ENCODE results near the gene NDOR1.

NDOR1 gene

DNA sequence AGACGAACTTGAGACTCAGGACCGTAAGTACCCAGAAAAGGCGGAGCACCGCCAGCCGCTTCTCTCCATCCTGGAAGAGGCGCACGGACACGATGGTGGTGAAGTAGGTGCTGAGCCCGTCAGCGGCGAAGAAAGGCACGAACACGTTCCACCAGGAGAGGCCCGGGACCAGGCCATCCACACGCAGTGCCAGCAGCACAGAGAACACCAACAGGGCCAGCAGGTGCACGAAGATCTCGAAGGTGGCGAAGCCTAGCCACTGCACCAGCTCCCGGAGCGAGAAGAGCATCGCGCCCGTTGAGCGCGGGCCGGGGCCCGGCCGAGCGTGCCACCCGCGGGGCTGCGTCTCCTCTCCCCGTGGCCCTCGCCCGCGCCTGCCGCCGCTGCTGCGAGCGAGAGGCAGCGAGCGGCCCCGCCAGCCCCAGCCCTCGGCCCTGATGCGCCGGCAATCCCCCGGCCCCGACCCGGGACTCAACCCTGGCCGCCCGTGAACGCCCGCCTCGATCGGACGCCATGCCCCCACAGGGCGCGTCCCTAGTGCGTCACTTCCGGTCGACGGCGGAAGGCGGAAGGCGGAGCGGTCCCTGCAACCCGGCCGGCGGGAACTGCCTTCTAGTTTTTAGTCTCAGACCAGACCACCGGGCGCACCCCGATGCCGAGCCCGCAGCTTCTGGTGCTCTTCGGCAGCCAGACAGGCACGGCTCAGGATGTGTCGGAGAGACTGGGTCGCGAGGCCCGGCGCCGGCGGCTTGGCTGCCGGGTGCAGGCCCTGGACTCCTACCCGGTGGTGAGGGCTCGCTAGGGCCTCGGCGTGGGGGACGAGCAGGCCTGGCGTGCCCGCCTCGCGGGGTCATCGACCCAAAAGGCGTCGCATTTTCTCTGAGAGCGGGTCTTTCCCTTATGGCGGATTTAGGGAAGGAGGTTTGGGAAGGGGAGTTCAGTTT, at the start of gene NDOR1, which contains the start of gene TMEM203:
NDOR1 (plus strand) TSS at position 575 of the 944 bp plus-strand sequence; CDS start at position 653, 78 bp downstream.
TMEM203 (minus strand) TSS at position 523 of the 944 bp plus-strand sequence; CDS start at position 289, 234 bp downstream.
- peak; percentile 82 to 95 for DNase-seq (ENCODE audit: extremely low read depth in 1 of 2, low read depth in 1 of 2)

DNA sequence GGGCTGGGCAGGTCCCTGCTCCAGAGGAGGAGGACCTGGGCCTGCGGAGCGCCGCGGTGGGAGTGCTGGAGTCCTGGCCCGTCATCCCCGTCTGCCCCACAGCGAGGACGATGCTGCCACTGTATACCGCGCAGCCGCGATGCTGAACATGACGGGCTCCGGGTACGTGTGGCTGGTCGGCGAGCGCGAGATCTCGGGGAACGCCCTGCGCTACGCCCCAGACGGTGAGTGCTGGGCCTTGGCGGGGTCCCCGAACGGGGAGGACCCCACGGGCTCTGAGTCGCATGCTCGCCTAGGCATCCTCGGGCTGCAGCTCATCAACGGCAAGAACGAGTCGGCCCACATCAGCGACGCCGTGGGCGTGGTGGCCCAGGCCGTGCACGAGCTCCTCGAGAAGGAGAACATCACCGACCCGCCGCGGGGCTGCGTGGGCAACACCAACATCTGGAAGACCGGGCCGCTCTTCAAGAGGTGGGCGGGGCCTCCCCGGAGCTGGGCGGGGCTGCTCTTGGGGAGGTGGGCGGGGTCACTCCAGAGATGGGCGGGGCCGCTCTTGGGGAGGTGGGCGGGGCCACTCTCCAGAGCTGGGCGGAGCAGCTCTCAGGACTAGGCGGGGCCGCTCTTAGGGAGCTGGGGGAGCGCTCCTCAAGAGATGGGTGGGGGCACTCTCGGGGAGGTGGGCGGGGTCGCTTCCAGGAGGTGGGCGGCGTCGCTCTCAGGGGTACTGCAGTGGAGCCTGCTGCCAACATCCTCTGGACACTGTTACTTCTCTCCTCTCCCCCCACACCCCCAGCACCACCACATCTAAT, 48.7 kb upstream of the NDOR1 start:
- peak in 1 of 2 donors; percentile 51 for DNase-seq (ENCODE audit: extremely low read depth in 1 of 2, low read depth in 1 of 2)

- no peak for DNase-seq (ENCODE audit: extremely low read depth in 1 of 2, low read depth in 1 of 2)
These were observed 47.7 kb upstream of the NDOR1 start for GRCh38 chr9:137157618-137158415.

DNA sequence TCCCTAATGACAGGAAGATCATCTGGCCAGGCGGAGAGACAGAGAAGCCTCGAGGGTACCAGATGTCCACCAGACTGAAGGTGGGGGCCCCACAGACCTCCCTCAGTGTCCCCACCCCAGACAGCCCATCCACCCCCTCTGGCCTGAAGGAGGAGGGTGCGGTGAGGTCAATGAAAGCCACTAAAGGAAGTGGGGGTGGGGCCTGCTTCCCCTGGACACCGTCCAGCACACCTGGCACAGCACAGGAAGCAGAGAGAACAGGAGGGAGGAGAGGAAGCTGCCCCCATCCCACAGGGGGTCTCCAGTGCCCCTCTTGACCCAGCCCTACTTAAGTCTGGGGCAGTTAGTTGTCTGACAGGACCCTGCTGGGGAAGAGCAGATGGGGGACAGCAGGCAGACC, 46.9 kb upstream of the NDOR1 start:
- no peak for DNase-seq (ENCODE audit: extremely low read depth in 1 of 2, low read depth in 1 of 2)

- no peak for DNase-seq (ENCODE audit: extremely low read depth in 1 of 2, low read depth in 1 of 2)
These were observed 46.1 kb upstream of the NDOR1 start for GRCh38 chr9:137159105-137160053.

GRCh38 chr9:137160054-137160425, 45.5 kb upstream of the NDOR1 start:
- no peak for DNase-seq (ENCODE audit: extremely low read depth in 1 of 2, low read depth in 1 of 2)

DNA sequence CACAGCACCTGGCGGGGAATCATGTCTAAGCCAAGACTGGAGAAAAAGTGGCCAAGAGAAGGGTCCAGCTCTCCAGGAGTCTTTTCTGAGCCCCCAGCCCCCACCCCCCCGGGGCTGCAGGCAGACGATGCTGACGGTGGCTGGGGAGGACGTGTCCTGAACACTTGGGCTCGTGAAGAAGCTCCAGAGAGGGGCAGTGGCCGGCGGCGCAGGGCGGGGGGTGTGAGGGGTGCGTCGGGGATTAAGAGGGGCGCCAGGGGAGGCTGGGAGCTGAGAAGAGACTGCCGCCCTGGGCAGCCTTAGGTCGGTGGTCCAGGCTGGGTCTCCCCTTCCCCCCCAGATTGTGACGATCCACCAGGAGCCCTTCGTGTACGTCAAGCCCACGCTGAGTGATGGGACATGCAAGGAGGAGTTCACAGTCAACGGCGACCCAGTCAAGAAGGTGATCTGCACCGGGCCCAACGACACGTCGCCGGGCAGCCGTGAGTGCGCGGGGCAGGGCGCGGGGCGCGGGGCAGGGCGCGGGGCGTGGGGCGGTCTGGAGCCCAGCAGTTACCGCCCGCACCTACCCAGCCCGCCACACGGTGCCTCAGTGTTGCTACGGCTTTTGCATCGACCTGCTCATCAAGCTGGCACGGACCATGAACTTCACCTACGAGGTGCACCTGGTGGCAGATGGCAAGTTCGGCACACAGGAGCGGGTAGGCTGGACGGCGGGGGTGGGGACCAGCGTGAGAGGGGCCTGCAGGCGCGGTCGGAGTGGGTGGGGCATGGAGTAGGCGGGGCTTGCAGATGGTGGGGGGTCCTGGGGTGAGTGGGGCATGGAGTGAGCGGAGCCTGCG, 44.6 kb upstream of the NDOR1 start:
- no peak for DNase-seq (ENCODE audit: extremely low read depth in 1 of 2, low read depth in 1 of 2)

GRCh38 chr9:137161558-137162486, 43.7 kb upstream of the NDOR1 start:
- DNase-seq (ENCODE audit: extremely low read depth in 1 of 2, low read depth in 1 of 2) = no peak

DNA sequence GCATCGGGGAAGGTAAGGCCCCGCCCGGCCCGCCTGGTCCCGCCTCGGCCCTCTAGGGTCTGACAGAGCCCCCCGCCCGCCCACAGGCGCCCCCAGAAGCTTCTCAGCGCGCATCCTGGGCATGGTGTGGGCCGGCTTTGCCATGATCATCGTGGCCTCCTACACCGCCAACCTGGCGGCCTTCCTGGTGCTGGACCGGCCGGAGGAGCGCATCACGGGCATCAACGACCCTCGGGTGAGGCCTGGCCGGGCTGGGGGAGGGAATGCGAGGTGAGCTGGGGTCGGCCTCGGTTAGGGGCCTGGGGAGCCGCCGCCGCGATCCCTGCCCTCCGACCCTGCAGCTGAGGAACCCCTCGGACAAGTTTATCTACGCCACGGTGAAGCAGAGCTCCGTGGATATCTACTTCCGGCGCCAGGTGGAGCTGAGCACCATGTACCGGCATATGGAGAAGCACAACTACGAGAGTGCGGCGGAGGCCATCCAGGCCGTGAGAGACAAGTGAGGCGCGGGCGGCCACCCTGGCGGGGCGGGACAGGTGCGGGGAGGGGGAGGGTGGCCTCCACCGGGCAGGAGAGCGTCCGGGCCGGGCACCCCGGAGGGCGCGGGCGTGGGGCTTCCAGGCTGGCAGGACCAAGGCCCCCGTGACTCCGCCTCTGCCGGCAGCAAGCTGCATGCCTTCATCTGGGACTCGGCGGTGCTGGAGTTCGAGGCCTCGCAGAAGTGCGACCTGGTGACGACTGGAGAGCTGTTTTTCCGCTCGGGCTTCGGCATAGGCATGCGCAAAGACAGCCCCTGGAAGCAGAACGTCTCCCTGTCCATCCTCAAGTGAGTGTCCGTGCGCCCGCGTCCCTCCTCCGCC, 42.8 kb upstream of the NDOR1 start:
- DNase-seq (ENCODE audit: extremely low read depth in 1 of 2, low read depth in 1 of 2) = no peak

DNA sequence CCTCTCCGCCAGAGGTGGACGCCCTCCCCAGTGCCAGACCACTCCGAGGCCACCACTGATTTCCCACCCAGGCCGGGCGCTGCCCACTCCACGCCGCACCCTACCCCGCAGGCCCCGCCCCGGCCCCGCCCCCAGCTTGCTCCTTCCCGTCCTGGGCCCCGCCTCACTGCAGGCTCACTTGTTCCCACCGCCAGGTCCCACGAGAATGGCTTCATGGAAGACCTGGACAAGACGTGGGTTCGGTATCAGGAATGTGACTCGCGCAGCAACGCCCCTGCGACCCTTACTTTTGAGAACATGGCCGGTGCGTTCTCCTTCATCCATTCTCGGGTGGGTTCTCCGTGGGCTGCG, 42.2 kb upstream of the NDOR1 start:
- no peak for DNase-seq (ENCODE audit: extremely low read depth in 1 of 2, low read depth in 1 of 2)

DNA sequence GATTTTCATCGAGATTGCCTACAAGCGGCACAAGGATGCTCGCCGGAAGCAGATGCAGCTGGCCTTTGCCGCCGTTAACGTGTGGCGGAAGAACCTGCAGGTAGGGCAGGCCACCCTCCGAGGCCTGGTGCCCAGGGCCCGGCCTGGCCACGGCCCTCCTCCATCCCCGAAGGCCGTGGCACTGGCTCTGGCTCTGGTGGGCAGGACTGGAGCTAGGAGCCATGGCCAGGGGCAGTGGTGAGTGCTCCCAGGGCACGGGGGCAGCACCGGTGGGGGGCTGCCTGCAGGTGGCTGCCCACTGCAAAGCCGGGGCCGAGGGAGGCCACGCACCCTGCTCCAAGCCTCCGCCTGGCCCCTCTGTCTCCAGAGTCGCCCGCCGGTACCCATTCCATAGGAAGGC, 41.7 kb upstream of the NDOR1 start:
- no peak for DNase-seq (ENCODE audit: extremely low read depth in 1 of 2, low read depth in 1 of 2)

DNA sequence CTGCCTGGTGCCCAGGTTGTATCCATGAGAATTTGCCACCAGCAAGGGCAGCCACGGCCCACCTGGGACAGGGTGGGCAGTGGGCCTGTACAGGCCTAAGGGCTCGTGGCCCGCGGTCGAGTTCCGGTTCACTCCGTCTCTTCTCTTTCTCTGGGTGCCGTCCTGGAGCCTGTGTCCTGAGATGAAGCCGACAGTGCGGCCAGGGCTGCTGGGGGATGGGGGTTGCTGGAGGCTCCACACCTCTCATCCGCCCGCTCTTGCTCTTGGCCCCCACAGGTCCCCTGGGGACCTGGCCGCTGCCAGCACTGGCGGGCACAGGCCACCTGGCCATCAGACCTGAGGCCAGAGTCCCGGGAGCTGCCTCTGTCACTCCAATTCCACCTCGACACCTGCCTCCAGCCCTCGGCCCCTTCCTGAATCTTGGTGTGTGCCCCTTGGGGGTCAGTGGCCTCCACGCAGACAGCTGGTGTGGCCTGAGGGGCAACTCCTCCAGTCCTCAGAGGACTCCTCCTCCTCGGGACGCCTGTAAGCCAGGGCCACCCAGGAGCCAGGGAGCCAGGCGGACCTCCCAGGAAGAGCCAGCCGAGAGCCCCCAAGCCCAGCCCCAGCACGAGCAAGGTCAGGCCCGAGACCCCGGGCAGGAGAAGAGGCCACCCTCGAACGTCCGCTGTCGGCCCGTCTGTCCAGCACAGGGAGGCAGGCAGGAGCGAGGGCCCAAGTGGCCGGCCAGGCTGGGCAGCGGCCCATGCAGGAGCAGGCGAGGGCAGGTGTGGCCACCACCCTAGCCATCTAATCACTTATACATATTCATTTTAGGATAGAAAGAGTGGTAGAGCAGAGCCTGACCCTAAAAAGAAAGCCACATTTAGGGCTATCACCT, 40.9 kb upstream of the NDOR1 start:
- no peak for DNase-seq (ENCODE audit: extremely low read depth in 1 of 2, low read depth in 1 of 2)

- no peak for DNase-seq (ENCODE audit: extremely low read depth in 1 of 2, low read depth in 1 of 2)
These were observed 40.2 kb upstream of the NDOR1 start for GRCh38 chr9:137165250-137165836.

DNA sequence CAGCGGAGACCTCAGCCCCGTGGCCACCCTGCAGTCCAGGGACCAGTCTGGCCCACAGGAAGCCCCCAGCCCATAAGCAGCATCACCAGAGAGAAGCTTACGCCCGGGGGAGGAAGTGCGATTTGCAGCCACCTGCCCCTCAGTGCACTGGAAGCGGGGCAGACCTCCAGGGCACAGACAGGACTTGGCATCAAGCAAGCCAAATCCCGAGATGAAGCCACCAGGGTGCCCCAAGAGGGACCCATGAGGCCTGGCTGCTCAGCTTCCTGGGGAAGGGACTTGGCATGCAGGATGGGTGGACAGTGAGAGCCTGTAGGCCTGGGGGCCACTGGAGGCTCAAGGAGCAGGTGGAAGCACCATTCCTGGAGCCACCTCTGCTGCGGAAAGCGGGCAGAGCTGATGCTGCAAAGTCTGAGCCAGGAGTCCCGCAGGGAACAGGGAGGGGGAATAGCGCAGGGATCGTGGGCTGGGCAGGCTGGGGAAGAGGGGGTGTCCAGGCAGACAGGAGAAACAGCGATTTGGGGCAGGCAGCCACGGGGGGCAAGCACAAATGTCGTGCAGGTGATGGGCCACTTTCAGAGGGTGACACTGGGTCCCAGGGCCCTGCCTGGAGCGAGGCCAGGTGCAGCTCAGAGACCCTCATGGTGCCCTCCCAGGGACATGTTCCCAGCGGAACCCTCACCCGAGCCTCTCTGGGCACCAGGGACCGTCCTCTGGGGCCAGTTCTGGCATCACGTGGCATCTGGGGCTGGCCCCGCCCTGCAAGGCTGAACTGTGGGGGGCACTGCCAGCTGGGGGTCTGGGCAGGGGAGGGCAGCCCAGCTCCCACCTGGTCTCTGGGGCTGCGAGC, 38.9 kb upstream of the NDOR1 start:
- no peak for DNase-seq (ENCODE audit: extremely low read depth in 1 of 2, low read depth in 1 of 2)

DNA sequence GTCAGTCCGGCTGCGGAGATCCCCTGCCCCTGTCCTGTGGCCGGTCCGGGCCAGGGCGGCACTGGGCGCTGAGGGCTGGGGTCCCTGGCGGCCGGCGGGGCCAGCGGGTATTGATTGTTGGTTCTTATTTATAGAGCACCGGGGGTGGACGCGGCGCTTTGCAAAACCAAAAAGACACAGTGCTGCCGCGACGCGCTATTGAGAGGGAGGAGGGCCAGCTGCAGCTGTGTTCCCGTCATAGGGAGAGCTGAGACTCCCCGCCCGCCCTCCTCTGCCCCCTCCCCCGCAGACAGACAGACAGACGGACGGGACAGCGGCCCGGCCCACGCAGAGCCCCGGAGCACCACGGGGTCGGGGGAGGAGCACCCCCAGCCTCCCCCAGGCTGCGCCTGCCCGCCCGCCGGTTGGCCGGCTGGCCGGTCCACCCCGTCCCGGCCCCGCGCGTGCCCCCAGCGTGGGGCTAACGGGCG, 38.2 kb upstream of the NDOR1 start:
- DNase-seq (ENCODE audit: extremely low read depth in 1 of 2, low read depth in 1 of 2) = no peak
